Pons (tissue), 1 donor: ENCODE data around the gene CACNA1B.
"Not testable (repeated sequence)": the region's sequence is repeated elsewhere in the genome, so short reads cannot be mapped to it uniquely, and the experiment has no call there.

Source experiments
- DNase-seq: peaks from one replicate; pipeline ENCODE4 v3.0.0-alpha.2; 2016; ENCODE audit warnings: low spot score

The CACNA1B gene

DNA sequence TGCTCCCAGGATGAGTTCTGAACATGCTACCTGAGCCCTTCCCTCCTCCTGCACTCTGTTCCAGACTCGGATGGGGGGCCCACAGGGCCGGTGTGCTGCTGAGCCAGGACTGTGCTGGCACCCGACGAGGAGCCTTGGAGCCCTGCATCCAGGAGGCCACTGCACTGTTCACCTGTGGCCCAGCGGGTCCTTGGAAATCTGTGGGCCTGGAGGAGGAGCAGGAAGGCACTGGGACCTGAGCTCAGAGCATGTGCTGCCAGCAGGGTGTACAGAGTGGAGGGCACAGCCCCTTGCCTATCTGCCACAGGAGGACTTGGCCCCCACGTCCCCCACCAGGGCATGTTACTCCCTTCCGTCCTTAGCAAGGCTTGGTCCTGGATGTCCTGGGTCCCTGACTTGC, 265.9 kb downstream of the CACNA1B start:
- DNase-seq, result not testable (repeated sequence)

GRCh38 chr9:138147556-138147955, 270.0 kb downstream of the CACNA1B start:
- DNase-seq, result not testable (repeated sequence)

GRCh38 chr9:138149672-138150656, 272.4 kb downstream of the CACNA1B start:
- DNase-seq, result not testable (repeated sequence)

DNA sequence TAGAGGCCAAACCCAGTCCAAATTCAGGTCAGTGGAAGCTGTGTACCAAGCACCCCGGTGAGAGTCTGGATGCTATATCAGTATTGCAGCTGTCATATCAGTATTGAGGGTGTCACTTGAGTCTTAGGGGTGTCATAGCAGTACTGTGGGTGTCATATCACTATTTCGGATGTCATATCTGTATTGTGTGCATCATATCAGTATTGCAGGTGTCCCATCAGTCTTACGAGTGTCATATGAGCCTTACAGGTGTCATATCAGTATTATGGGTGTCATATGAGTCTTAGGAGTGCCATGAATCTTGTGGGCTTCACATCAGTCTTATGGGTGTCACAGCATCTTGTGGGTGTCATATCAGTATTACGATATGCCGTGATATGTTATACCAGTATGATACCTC, 278.2 kb downstream of the CACNA1B start:
- not testable (repeated sequence) for DNase-seq

GRCh38 chr9:138166793-138167192, 289.2 kb downstream of the CACNA1B start:
- not testable (repeated sequence) for DNase-seq
